Activated naive CD8-positive, alpha-beta T cell treated with anti-CD3 and anti-CD28 coated beads for 36 hours (primary cell): ENCODE results near the gene SYPL1. TPM values are rescaled to one million over a fixed set of nuclear protein-coding genes. Genes with fewer than 3 reads are reported as not detected.

Experiments
- DNase-seq: peaks from one replicate; pipeline ENCODE4 v3.0.0; 2021
- H3K27ac Mint-ChIP-seq: one replicate; pipeline ENCODE4 v1.8.0; 2022; ENCODE audit warnings: mild to moderate bottlenecking, moderate library complexity, mixed read lengths
- H3K27me3 Mint-ChIP-seq: one replicate; pipeline ENCODE4 v1.8.0; 2022; ENCODE audit warnings: mild to moderate bottlenecking, mixed read lengths
- H3K36me3 Mint-ChIP-seq: one replicate; pipeline ENCODE4 v1.8.0; 2021; ENCODE audit warnings: mild to moderate bottlenecking, mixed read lengths
- H3K4me1 Mint-ChIP-seq: one replicate; pipeline ENCODE4 v1.8.0; 2021; ENCODE audit warnings: mixed read lengths
- H3K4me3 Mint-ChIP-seq: one replicate; pipeline ENCODE4 v1.8.0; 2022; ENCODE audit warnings: mild to moderate bottlenecking, moderate library complexity, mixed read lengths
- H3K9me3 Mint-ChIP-seq: one replicate; pipeline ENCODE4 v1.8.0; 2022; ENCODE audit warnings: mixed read lengths
- total RNA-seq, 2 experiments: library from RNA; stranded (reverse); gene quantifications; one replicate each; pipeline ENCODE4 v1.2.3, GENCODE V29; 2021

Gene SYPL1
- total RNA-seq, 2 experiments from 2014 or later: 41.6 to 42.8 TPM

GRCh38 chr7:106047184-106047583 is 64.9 kb downstream of the SYPL1 start:
- H3K27ac Mint-ChIP-seq: no peak overlapping the region

DNA sequence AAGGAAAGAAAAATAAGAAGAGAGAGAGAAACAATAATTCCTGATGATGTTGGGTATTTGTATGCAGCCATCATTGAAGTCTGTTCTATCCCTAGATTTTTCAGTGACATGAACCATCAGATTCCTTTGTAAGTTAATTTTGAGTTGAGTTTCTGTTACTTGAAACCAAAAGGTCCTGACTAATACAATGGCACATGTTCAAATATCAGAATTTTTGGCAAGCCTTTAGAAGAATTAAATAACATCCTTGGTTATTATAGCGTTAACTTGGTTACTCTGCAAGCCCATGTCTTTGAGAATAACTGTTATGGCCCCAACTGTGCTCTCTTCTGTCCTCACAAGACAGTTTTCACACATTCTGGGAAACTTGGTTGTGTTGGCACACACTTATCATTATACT is 66.5 kb downstream of the SYPL1 start:
- DNase-seq: no peak
- no peak overlapping the region for H3K4me3 Mint-ChIP-seq
- H3K9me3 Mint-ChIP-seq: no peaks in the 10 kb centered on the region
- peaks cover 23% of the 10 kb centered on the region for H3K4me1 Mint-ChIP-seq
- H3K27me3 Mint-ChIP-seq: no peaks in the 10 kb centered on the region
- H3K36me3 Mint-ChIP-seq: no peaks in the 10 kb centered on the region
- H3K27ac Mint-ChIP-seq: no peak overlapping the region

More at GRCh38 chr7:106047184-106047583, 64.9 kb downstream of the SYPL1 start:
- Mint-ChIP-seq H3K4me3 (no peak overlapping the region), H3K27me3 (no peaks in the 10 kb centered on the region), H3K36me3 (no peaks in the 10 kb centered on the region), H3K4me1 (peaks cover 7% of the 10 kb centered on the region), H3K9me3 (no peaks in the 10 kb centered on the region)
- no peak for DNase-seq

- Mint-ChIP-seq H3K4me3 (no peak overlapping the region), H3K4me1 (peaks cover 27% of the 10 kb centered on the region)
These were observed 67.0 kb downstream of the SYPL1 start for GRCh38 chr7:106045139-106045538.

DNA sequence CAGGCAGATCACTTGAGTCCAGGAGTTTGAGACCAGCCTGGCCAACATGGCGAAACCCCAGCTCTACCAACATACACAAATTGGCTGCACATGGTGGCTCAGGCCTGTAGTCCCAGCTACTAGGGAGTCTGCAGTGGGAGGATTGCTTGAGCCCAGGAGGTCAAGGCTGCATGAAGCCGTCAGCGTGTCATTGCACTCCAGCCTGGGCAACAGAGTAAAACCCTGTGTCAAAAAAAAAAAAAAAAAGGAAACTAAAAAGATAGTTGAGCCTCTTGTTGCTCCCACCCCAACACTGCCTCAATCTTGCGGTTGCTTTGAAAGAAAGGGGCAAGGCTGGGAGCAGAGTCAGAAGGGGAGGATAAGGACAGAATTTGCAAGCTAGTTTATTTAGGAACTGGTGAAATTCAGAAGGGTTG is 69.9 kb downstream of the SYPL1 start:
- Mint-ChIP-seq H3K27ac (no peak overlapping the region), H3K4me1 (peaks cover 29% of the 10 kb centered on the region), H3K9me3 (no peaks in the 10 kb centered on the region), H3K4me3 (peak overlapping the region; percentile 22), H3K27me3 (no peaks in the 10 kb centered on the region), H3K36me3 (no peaks in the 10 kb centered on the region)
- no peak for DNase-seq

More at GRCh38 chr7:106045139-106045538, 67.0 kb downstream of the SYPL1 start:
- Mint-ChIP-seq H3K27ac (no peak overlapping the region), H3K9me3 (no peaks in the 10 kb centered on the region), H3K36me3 (no peaks in the 10 kb centered on the region), H3K27me3 (no peaks in the 10 kb centered on the region)
- DNase-seq: no peak

- H3K4me3 Mint-ChIP-seq: no peak overlapping the region
- H3K4me1 Mint-ChIP-seq: peaks cover 29% of the 10 kb centered on the region
- DNase-seq: peak; percentile 31
- no peaks in the 10 kb centered on the region for H3K9me3 Mint-ChIP-seq
- H3K27me3 Mint-ChIP-seq: no peaks in the 10 kb centered on the region
- H3K27ac Mint-ChIP-seq: no peak overlapping the region
- no peaks in the 10 kb centered on the region for H3K36me3 Mint-ChIP-seq
These were observed 70.9 kb downstream of the SYPL1 start for GRCh38 chr7:106041140-106041717.

Other genes starting within 250 kb of the SYPL1 start
- 1 to 10 TPM; 3.7 to 4.4 TPM for gene ATXN7L1, start 235.7 kb downstream of the SYPL1 start, total RNA-seq
- under 1 TPM in 1 of 2 experiments, not detected in 1; 0.38 TPM for gene CDHR3, start 149.0 kb downstream of the SYPL1 start, total RNA-seq
- gene NAMPT, start 172.7 kb upstream of the SYPL1 start, total RNA-seq: 100 to 1,000 TPM; 590 to 613 TPM